GM18502 (cell line): ENCODE measurements around the gene GDF10.

ENCODE experiments used
- ATAC-seq: cut with Tn5 transposase; IDR thresholded peaks from one replicate; pipeline ENCODE4 v1.9.1; 2021; ENCODE audit warnings: mild to moderate bottlenecking; ENCODE audit not compliant: unreplicated experiment, poor library complexity

GDF10 gene

GRCh38 chr10:47311932-47312662, 12.1 kb downstream of the GDF10 start:
- peak; percentile 75 for ATAC-seq

DNA sequence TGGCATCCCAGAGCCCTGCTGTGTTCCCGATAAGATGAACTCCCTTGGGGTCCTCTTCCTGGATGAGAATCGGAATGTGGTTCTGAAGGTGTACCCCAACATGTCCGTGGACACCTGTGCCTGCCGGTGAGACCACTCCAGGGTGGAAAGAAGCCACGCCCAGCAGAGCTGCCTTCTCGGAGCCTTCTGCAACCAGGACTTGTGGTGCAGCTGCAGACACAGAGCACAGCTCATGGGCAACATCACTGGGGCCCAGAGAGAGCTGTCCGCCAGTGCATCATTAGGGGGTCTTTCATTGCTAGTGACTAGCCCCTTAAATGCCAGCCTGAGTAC, 12.6 kb downstream of the GDF10 start:
- no peak for ATAC-seq

GRCh38 chr10:47314416-47314970, 14.5 kb downstream of the GDF10 start:
- no peak for ATAC-seq

GRCh38 chr10:47315421-47315820, 15.4 kb downstream of the GDF10 start:
- ATAC-seq = no peak

DNA sequence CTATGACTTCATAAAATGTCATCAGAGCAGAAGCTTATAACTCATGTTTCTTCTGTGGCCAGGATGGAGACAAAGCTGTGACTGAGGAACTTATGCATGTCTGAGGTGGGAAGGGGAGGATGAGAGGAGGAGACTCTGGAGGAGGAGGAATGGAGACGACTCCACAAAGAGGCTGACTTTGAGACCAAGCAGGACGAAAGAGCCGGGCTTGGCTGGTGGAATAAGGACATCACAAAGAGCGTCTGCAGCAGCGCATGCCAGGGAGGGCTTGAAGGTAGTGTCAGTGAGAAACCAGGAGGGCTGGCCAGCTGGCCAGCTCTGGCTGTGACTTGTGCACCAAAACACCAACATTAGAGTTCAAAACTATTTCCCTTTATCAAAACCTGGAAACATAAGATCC, 16.1 kb downstream of the GDF10 start:
- ATAC-seq = no peak

GRCh38 chr10:47317251-47317650, 17.3 kb downstream of the GDF10 start:
- ATAC-seq = no peak

- ATAC-seq = no peak
Measured at GRCh38 chr10:47318706-47319105, 18.7 kb downstream of the GDF10 start.

DNA sequence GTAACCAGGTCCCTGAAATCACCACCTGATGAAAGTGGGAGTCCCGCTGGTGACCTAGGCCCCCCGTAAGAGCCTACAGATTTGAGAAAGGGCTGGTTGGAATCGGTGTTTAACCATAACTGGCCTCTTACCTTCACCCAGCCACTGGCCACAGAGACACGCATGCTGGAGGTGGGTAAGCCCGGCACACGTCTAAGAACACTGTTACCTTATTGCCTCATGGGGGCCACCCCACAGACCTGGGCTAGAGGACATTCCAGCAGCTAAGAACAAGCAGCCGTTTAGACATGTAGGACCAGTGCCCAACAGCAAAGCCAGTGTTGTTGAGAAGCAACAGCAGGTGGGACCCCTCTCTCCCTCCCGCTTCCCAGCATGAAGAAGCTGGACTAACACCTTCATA, 19.8 kb downstream of the GDF10 start:
- ATAC-seq = no peak

DNA sequence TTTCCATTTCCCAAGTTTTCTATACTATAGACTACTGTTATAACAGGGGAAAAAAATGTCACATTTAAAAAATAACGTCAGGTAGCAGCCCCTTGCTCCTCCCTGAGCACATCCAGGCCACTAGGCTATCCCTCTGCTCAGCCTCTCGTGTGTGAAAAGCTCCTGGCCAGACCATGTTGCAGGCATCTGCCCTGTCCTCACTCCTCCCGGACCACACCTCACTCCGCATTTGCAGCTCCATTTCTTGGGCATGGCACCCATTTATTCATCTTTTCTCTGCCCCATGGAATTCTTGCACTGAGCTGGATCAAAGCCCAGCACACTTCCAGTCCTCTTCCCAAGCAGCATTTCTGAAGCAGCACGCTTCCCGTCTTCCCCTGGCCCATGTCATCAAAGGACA, 20.8 kb downstream of the GDF10 start:
- ATAC-seq = no peak

DNA sequence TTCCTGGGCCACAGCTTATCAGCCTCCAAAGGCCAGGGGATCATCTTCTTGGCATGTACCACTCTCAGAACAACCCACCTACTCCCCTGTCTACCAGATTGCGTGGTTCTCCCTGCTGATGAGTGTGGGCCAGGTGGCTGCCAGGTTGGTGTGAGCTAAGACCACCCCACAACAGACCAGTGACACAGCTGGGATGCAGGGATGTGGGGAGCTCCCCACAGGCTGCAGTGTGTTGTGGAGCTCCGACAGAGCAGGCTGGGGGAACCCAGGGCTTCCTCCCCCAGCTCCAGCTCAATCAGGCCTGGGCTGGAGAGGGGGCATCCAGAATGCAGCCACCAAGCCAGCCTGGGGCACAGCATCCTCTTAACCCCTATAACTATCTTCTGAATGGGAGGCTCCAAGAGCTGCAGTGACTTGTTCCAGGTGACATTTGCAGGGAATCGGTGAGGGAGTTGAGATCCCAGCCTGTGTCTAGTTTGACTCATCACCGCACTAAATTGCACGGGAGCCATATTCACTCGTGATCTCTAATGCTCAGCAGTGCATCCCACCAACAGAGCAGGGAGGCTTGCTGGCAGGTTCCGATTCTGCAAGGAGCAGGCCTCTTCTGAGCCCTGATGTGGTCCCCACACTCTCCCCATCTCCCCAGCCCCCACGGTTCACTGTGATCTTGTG, 21.7 kb downstream of the GDF10 start:
- no peak for ATAC-seq

DNA sequence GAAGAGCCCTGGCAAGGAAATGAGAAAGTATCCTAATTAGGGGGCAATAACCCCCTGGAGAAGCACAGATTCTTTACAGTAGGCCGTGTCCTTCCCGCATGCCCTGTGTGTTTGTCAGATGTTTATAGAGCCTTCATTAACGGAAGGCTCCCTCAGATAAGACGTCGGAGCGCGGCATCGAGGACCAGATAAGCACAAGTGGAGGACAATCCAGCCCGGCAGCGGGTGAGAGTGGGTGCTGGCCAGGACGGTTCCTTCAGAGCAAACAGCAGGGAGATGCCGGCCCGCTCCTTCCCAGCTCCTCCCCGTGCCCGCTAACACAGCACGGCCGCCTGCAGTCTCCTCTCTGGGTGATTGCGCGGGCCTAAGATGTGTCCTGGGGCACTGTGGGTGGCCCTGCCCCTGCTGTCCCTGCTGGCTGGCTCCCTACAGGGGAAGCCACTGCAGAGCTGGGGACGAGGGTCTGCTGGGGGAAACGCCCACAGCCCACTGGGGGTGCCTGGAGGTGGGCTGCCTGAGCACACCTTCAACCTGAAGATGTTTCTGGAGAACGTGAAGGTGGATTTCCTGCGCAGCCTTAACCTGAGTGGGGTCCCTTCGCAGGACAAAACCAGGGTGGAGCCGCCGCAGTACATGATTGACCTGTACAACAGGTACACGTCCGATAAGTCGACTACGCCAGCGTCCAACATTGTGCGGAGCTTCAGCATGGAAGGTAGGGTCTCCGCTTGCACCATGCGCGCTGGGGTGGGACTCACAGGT, 22.5 kb downstream of the GDF10 start, which contains the start of gene GDF2:
GDF2 (plus strand) TSS at position 155 of the 762 bp plus-strand sequence; CDS start at position 370, 215 bp downstream.
- ATAC-seq = no peak

DNA sequence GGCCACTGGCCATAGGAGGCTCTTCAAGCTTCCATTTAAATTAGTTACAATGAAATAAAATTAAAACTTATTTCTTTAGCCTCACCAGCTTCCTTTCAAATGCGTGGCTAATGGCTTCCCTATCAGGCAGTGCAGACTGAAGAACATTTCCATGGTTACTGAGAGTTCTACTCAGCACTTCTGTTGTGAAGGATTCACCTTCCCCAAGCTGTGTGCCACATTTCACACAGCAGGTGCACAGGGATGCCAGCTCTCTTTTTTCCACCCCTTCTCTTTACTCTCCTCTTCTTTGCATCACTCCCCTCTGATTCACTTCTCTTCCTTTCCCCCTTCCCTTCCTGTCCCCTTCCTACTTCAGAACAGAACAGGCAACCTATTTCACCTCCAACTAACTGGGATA, 23.1 kb downstream of the GDF10 start:
- no peak for ATAC-seq

GRCh38 chr10:47323636-47324296, 23.8 kb downstream of the GDF10 start:
- ATAC-seq = no peak

GRCh38 chr10:47325303-47326291, 25.6 kb downstream of the GDF10 start:
- ATAC-seq = no peak

DNA sequence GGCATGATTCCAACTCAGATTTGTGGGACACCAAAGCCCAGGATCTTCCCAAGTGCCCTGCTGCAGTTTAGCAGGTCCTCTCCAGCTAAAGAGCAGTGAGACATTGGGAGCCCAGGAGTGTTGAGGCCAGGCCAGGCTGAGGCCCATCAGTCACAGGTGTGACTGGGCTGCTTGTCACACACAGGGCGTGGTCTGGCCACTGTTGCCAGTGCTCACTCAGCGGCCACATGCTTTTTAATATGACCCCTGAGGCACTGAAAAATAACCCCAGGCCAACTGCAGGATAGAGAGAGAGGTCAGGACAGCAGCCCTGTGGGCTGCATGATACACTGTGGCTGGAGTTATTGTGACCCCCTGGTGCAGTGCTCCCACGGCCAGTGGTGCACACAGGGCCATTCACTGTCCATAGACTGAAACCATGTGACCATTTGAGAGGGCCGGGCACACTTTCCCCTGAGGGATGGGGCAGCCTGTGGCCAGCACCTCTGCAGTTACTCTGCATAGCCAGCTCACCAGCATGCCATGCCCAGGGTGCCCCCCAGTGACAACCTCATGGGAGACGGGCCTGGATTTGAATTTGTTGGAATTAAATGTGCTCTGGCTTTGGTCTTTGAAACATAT, 26.4 kb downstream of the GDF10 start:
- ATAC-seq = no peak

DNA sequence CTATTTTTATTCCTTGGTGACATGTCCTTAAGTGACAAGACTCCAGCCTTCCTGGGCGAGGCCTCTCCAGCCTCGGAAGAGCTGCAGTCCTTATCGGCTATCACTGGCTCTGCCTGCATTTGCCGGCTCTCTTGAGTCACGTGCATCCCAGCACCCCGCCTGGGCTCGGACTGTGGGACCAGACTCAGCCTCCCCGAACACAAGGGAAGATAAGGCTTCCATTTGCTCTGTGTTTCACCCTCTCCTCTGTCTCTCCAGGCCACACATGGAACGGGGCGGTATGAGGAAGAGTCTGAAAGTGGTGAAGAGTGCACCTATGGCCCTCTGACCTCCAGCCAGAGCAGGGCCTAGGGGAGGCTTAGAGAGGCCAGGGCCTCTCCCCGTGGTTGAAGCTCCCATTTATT, 26.9 kb downstream of the GDF10 start:
- no peak for ATAC-seq

DNA sequence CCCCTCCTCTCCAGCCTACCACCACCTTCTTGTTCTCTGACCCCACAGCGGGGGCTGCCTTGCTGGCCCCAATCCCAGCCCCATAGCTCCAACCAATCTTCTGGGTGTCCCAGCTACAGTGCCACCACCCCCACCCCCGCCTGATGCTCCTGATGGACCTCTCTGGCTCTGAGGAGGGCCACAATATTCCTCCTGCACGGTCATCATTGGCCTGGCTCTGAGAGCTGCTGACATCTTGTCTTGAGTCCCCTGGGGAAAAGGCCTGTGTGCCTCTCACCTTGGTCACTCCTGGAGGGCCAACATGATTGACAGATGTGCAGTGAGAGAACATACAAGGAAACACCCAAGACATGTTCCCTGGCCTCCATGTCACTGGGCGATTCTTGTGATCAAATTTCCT, 29.9 kb downstream of the GDF10 start:
- no peak for ATAC-seq

GRCh38 chr10:47330366-47330765, 30.4 kb downstream of the GDF10 start:
- no peak for ATAC-seq

DNA sequence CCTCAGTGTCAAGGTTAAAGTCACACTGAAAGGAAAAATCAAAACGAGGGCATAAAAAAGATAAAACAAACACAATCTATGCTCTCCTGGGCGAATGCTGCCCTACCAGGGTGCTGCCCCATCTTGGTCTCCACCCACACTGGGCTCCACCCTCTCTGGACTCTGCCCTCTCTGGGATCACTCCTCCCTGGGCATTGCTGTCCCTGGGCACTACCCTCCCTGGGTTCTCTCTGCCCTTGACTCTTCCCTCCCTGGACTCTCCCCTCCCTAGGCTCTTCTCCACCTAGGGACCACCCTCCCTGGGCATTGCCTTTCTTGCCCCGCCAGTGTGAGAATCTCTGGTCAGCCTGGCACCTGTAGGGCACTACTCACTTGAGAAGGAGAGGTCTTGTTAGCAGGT, 30.8 kb downstream of the GDF10 start:
- ATAC-seq = no peak
